Body of pancreas (tissue), 4 donors: ENCODE results near the gene CCDC150. TPM values are rescaled to one million over a fixed set of nuclear protein-coding genes. Genes with fewer than 3 reads are reported as not detected.
A peak's percentile ranks its signal among the peaks of the same experiment; 100 is the strongest.

ENCODE experiments used
- ATAC-seq: fragments of 150-250 bp; one replicate; pipeline ENCODE4 v1.9.1; 2016
- DNase-seq, 4 donors: peaks; one replicate each; pipeline ENCODE4 v3.0.0-alpha.2; 2019
- H3K27ac ChIP-seq, 4 donors: fragments of 200-600 bp; sonication (generic); 1 replicate in 3 of 4; 2 replicates in 1 of 4; pipeline versions ENCODE4 v1.5.1 to v1.6.1; 2016 to 2019; ENCODE audit warnings: mild to moderate bottlenecking in 1 of 4, mixed read lengths in 1 of 4, moderate library complexity in 1 of 4
- H3K27me3 ChIP-seq, 2 donors: fragments of 200-600 bp; sonication (generic); one replicate each; pipeline ENCODE4 v1.6.0; 2016; ENCODE audit warnings: mild to moderate bottlenecking in 1 of 2
- H3K36me3 ChIP-seq, 2 donors: fragments of 200-600 bp; sonication (generic); replicated peaks in 1 of 2; 2 replicates each; pipeline ENCODE4 v1.5.1; 2016; ENCODE audit warnings: low read depth in 2 of 2; ENCODE audit not compliant: insufficient read depth in 1 of 2
- H3K4me1 ChIP-seq: fragments of 200-600 bp; sonication (generic); one replicate; pipeline ENCODE4 v1.6.0; 2016
- H3K4me3 ChIP-seq, 2 donors: fragments of 200-600 bp; sonication (generic); 1 replicate in 1 of 2; 2 replicates in 1 of 2; pipeline ENCODE4 v1.5.1; 2016 to 2019
- H3K9me3 ChIP-seq, 3 donors: fragments of 200-600 bp; sonication (generic); 1 replicate in 2 of 3; 2 replicates in 1 of 3; pipeline ENCODE4 v1.5.1; 2016
- POLR2A ChIP-seq, 3 donors: fragments of 450-650 bp; IDR thresholded peaks; one replicate each; pipeline ENCODE4 v1.6.1; 2016; ENCODE audit warnings: antibody characterized with exemption in 3 of 3, mild to moderate bottlenecking in 2 of 3
- WGBS, 2 donors: methylation state at CpG; one replicate each; pipeline ENCODE4 v1.1.5; 2017; 5-methylcytosine and 5-hydroxymethylcytosine counted together
- intact Hi-C: fragments of 100-400 bp; cut with DNase I; formaldehyde crosslinking; loops from one replicate; pipeline ENCODE4 v1.15.1; 2023
- total RNA-seq, 2 donors: library from RNA; depleted of rRNA; stranded (reverse); fragments of >200 nt; gene quantifications; one replicate each; pipeline ENCODE4 v1.1.0, GENCODE V29; 2016
- TF ChIP-seq, protein P1 (sequence below), 7 experiments: fragments of 450-650 bp in 4 of 7; fragments of 200-600 bp in 3 of 7; sonication (generic) in 3 of 7; IDR thresholded peaks; one replicate each; pipeline ENCODE4 v1.5.1; 2016 to 2019; ENCODE audit warnings: antibody characterized with exemption in 7 of 7

Gene CCDC150
- total RNA-seq, 2 donors from 2014 or later: 2.6 TPM; not detected in 1

DNA sequence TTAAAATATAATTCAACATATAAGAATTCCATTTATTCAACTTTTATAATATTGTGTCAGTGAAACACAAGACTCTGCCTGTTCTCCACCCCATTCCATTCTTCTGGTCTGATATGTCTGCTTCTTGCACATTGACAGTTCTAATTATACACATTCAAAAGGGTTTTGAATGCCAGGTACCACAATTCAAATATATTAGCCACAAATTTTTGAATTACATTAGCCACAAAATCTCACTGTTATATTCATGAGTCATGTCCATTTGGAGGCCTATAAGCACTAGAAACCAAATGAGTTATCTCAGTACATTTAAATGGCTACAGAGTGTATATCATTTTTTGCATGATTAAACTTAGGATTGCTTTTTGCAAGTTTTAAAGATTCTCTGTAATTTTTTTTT lies 72.1 kb downstream of the CCDC150 start:
- Histone ChIP-seq H3K9me3 (peaks cover 0 to 5% (median 0%) of the 10 kb centered on the region in 3 donors), H3K27ac (no peak overlapping the region), H3K27me3 (no peaks in the 10 kb centered on the region), H3K4me3 (no peak overlapping the region), H3K36me3 (no peaks in the 10 kb centered on the region), H3K4me1 (no peaks in the 10 kb centered on the region)
- intact Hi-C loops: no loop called here
- no peak for ATAC-seq
- DNase-seq: no peak
- TF ChIP-seq, protein P1, sequence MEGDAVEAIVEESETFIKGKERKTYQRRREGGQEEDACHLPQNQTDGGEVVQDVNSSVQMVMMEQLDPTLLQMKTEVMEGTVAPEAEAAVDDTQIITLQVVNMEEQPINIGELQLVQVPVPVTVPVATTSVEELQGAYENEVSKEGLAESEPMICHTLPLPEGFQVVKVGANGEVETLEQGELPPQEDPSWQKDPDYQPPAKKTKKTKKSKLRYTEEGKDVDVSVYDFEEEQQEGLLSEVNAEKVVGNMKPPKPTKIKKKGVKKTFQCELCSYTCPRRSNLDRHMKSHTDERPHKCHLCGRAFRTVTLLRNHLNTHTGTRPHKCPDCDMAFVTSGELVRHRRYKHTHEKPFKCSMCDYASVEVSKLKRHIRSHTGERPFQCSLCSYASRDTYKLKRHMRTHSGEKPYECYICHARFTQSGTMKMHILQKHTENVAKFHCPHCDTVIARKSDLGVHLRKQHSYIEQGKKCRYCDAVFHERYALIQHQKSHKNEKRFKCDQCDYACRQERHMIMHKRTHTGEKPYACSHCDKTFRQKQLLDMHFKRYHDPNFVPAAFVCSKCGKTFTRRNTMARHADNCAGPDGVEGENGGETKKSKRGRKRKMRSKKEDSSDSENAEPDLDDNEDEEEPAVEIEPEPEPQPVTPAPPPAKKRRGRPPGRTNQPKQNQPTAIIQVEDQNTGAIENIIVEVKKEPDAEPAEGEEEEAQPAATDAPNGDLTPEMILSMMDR (IDR thresholded peaks at IDR 0.05): no peak

DNA sequence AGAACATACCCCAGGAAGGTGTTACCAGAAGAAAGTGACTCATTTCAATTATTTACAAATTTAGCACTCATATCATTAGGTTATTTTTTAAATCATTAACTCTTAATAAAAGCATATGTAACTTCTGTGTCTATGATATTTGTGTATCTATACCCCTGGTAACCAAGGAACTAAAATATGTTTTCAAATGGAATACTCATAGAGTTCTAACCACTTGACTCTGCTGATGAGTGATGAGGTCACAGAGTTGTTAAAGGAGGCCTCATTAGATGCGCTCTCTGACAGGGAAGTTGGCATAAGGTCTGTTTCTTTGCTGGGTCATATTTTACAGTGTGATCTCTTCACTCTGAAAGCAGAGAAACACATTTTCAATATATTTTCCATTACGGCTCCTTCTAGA lies 73.4 kb downstream of the CCDC150 start:
- H3K36me3 ChIP-seq: no peaks in the 10 kb centered on the region
- peaks cover 0 to 5% (median 0%) of the 10 kb centered on the region in 3 donors for H3K9me3 ChIP-seq
- DNase-seq (no peak), ATAC-seq (no peak)
- intact Hi-C loops: no loop called here
- 84 to 89% methylated on average over 2 of the region's 2 CpGs for WGBS, 2 donors
- H3K27ac ChIP-seq: no peak overlapping the region
- H3K4me3 ChIP-seq: no peak overlapping the region
- no peaks in the 10 kb centered on the region for H3K27me3 ChIP-seq
- TF ChIP-seq, protein P1 (IDR thresholded peaks at IDR 0.05): no peak
- TF ChIP-seq POLR2A (IDR thresholded peaks at IDR 0.05): no peak
- H3K4me1 ChIP-seq: no peaks in the 10 kb centered on the region

DNA sequence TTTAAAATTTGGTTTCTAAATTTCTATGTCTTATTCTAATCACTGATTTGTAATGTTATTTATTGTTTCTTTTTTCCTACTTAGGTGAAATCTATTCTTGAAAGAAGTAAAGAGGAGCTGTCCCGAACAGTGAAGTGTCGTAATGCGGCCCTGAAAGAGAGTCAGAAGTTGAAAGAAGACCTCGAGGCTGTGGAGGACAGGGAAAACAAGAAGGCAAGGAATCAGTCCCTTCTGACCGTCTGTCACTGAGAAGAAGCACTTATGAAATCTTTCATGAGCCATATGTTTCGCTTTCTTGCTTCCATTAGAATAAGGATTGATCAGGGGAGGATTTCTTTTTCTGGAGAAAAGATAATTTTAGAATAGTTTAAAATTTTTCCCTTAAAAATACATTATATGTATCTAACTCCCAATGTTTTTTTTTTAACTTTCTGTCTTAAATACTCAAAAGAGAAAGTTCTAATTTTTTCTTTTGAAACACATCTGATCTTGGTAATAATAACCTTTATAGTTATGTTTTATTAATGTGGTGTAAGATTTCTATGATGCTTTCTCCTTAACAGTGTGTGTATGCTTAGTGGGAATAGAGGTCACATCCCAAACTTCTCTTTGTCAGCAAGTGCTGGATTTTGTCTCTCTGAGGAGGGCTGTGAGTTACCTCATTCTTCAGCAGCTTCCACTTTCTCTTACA lies 79.0 kb downstream of the CCDC150 start:
- H3K4me3 ChIP-seq: no peak overlapping the region
- no peak overlapping the region for H3K27ac ChIP-seq
- DNase-seq (no peak), ATAC-seq (peak; percentile 41)
- H3K27me3 ChIP-seq: no peaks in the 10 kb centered on the region
- H3K9me3 ChIP-seq: no peaks in the 10 kb centered on the region
- H3K4me1 ChIP-seq: peaks cover 8% of the 10 kb centered on the region
- TF ChIP-seq, protein P1 (IDR thresholded peaks at IDR 0.05): no peak
- TF ChIP-seq POLR2A (IDR thresholded peaks at IDR 0.05): no peak
- WGBS, 2 donors: 61 to 74% methylated on average over 6 of the region's 6 CpGs
- intact Hi-C loops: no loop called here
- no peaks in the 10 kb centered on the region for H3K36me3 ChIP-seq

DNA sequence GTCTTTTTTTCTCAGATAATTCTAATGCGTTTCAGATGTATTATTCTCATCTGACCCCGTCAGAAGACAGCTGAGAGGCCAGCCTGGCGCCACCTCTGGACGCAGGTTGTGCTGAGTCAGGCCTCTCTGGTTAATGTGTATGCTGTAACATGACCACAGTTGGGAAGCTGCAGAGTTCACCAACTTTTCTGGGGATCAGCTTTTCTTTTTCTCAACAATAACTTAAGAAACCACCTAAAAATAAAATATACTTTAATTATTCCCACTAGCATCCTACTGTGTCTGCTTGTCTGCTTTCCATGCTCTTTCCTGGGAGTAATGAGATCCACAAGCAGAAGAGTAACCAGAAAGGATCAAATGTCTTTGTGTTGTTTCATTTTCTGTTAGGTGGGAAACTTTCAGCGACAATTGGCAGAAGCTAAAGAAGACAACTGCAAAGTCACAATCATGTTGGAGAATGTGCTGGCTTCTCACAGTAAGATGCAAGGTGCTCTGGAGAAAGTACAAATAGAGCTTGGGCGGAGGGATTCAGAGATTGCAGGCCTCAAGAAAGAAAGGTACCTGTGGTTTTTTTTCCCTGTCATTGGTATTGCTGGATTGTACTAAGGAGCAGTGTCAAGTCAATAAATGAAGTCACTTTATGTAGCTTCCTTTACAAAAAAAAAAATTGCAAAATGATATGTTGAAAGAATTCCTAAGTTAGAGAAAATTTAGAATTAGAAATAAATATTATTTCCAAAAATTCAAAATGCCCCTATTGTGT lies 79.8 kb downstream of the CCDC150 start:
- H3K27me3 ChIP-seq: no peaks in the 10 kb centered on the region
- peaks cover 8% of the 10 kb centered on the region for H3K4me1 ChIP-seq
- ATAC-seq (peak; percentile 97), DNase-seq (peak; percentile 49 to 76 (median 56))
- intact Hi-C loops: no loop called here
- H3K27ac ChIP-seq: peak overlapping the region in 2 of 4 donors; percentile 32 to 46
- H3K36me3 ChIP-seq: no peaks in the 10 kb centered on the region
- no peaks in the 10 kb centered on the region for H3K9me3 ChIP-seq
- TF ChIP-seq, protein P1 (IDR thresholded peaks at IDR 0.05): peak in 2 of 7 experiments; percentile 6 to 7
- TF ChIP-seq POLR2A (IDR thresholded peaks at IDR 0.05): no peak
- WGBS, 2 donors: 21 to 29% methylated on average over 6 of the region's 6 CpGs
- H3K4me3 ChIP-seq: no peak overlapping the region
